Stimulated activated CD4-positive, alpha-beta T cell treated with anti-CD3 and anti-CD28 coated beads, Interleukin-12 subunit alpha, Interleukin-12 subunit beta, amount 100 ng/mL, for 48 hours (primary cell): ENCODE measurements around the gene TMIGD1.
A peak's percentile ranks its signal among the peaks of the same experiment; 100 is the strongest.

ENCODE experiments used
- DNase-seq, 3 donors: peaks; one replicate each; pipeline ENCODE4 v3.0.0-alpha.2; 2020; ENCODE audit warnings: low read depth in 2 of 3, low spot score in 1 of 3

The TMIGD1 gene

GRCh38 chr17:30333503-30334360 lies at the start of gene TMIGD1:
TSS of gene TMIGD1 (minus strand) at chr17:30334057. CDS start at chr17:30332133, 1,924 bp downstream.
- no peak for DNase-seq

GRCh38 chr17:30382345-30382744 lies 48.5 kb upstream of the TMIGD1 start:
- no peak for DNase-seq

- no peak for DNase-seq
Observed at GRCh38 chr17:30381340-30381659, 47.4 kb upstream of the TMIGD1 start.

GRCh38 chr17:30380643-30381339 lies 46.9 kb upstream of the TMIGD1 start:
- no peak for DNase-seq

GRCh38 chr17:30379903-30380381 lies 46.1 kb upstream of the TMIGD1 start:
- no peak for DNase-seq

GRCh38 chr17:30379303-30379902 lies 45.5 kb upstream of the TMIGD1 start:
- peak in 1 of 3 donors; percentile 16 for DNase-seq

GRCh38 chr17:30378825-30379302 lies 45.0 kb upstream of the TMIGD1 start, which contains the start of gene CPD:
TSS of gene CPD (plus strand) at chr17:30378927. CDS start at chr17:30378981, 54 bp downstream.
- DNase-seq: peak; percentile 95 to 97 (median 96)

GRCh38 chr17:30378241-30378824 lies 44.5 kb upstream of the TMIGD1 start:
- peak; percentile 35 to 41 (median 39) for DNase-seq

GRCh38 chr17:30377574-30378240 lies 43.9 kb upstream of the TMIGD1 start:
- no peak for DNase-seq

GRCh38 chr17:30376621-30377452 lies 43.0 kb upstream of the TMIGD1 start:
- peak; percentile 35 to 64 (median 40) for DNase-seq

- DNase-seq: no peak
Observed at GRCh38 chr17:30375661-30376060, 41.8 kb upstream of the TMIGD1 start.

- DNase-seq: peak in 1 of 3 donors; percentile 44
Observed at GRCh38 chr17:30372755-30373154, 38.9 kb upstream of the TMIGD1 start.

GRCh38 chr17:30369995-30370394 lies 36.1 kb upstream of the TMIGD1 start:
- DNase-seq: no peak

GRCh38 chr17:30368912-30369720 lies 35.3 kb upstream of the TMIGD1 start:
- no peak for DNase-seq

- no peak for DNase-seq
Observed at GRCh38 chr17:30366536-30366935, 32.7 kb upstream of the TMIGD1 start.

GRCh38 chr17:30363715-30364202 lies 29.9 kb upstream of the TMIGD1 start:
- DNase-seq: peak; percentile 73 to 89 (median 87)

- no peak for DNase-seq
Observed at GRCh38 chr17:30361766-30362279, 28.0 kb upstream of the TMIGD1 start.

GRCh38 chr17:30360086-30360808 lies 26.4 kb upstream of the TMIGD1 start:
- no peak for DNase-seq
